ENCODE measurements around the gene CDKN1A. TPM values are rescaled to one million over a fixed set of nuclear protein-coding genes. Genes with fewer than 3 reads are reported as not detected.

Gene CDKN1A
- total RNA-seq, 4 donors from 2014 or later, result 47.3 to 613 (median 93.3) TPM

- Histone ChIP-seq H3K4me3 (no peak overlapping the region), H3K4me1 (peaks cover 7 to 8% (median 8%) of the 10 kb centered on the region in 4 donors), H3K9me3 (no peaks in the 10 kb centered on the region), H3K27ac (replicated peaks in 1 of 4) (no peak overlapping the region), H3K27me3 (no peaks in the 10 kb centered on the region), H3K36me3 (peaks cover 4 to 12% (median 6%) of the 10 kb centered on the region in 4 donors)
- DNase-seq (ENCODE audit: extremely low spot score), result no peak
- 90% methylated on average over 3 of the region's 3 CpGs for WGBS
- intact Hi-C loops (cut with DNase I), result no loop called here
- TF ChIP-seq CTCF (IDR thresholded peaks at IDR 0.05) (no peak), POLR2AphosphoS5 (IDR thresholded peaks at IDR 0.05) (no peak), POLR2A (IDR thresholded peaks at IDR 0.05; ENCODE audit: low read depth) (no peak), EP300 (IDR thresholded peaks at IDR 0.05) (no peak)
These were observed 13.7 kb downstream of the CDKN1A start for GRCh38 chr6:36692220-36692619.

DNA sequence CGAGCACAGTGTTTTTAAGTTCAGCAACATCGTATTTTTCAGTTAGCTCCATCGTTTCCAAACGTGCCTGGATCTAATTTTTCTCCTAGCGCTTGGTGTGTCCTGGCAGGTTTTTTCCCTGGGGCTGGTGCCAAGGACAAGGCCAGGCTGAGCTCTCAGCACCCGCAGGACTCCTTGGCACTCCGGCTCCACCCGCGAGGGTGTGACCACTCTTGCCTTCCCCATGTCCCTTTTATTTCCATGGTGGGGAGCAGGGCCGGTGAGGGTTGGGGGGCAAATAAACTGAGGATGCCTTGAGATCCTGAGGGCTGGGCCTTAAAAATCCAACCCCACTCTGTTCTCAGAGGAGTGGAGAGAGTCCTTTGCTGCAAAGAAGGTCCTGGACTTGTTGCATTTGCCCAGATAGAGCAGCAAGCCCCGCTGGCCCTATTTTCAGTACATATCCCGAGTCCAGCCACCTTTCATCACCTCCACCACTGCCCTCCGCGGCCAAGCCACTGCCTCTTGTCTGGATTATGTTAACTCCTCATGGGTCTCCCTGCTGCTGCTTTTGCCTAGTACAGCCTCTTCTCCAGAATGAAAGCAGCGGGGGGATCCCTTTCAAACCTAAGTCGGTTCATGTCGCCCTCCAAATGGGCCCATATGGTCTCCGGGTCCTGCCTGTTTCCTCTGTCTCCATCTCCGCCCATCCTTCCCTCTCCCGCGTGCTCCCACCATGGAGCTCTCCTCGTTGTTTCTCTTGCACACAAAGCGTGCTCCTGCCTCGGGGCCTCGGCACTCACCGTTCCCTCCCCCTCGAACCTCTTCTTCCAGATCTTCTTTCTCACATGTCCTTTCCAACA, 14.6 kb downstream of the CDKN1A start:
- Histone ChIP-seq H3K27ac (replicated peaks in 1 of 4) (no peak overlapping the region), H3K4me1 (peaks cover 7 to 8% (median 8%) of the 10 kb centered on the region in 4 donors), H3K4me3 (no peak overlapping the region), H3K27me3 (no peaks in the 10 kb centered on the region), H3K36me3 (peaks cover 0 to 3% (median 0%) of the 10 kb centered on the region in 4 donors), H3K9me3 (no peaks in the 10 kb centered on the region)
- 73% methylated on average over 24 of the region's 27 CpGs for WGBS
- intact Hi-C loops (cut with DNase I), result no loop called here
- no peak for DNase-seq (ENCODE audit: extremely low spot score)
- TF ChIP-seq POLR2A (IDR thresholded peaks at IDR 0.05; ENCODE audit: low read depth), result no peak
- no peak for TF ChIP-seq POLR2AphosphoS5 (IDR thresholded peaks at IDR 0.05)
- TF ChIP-seq CTCF (IDR thresholded peaks at IDR 0.05), result no peak
- no peak for TF ChIP-seq EP300 (IDR thresholded peaks at IDR 0.05)

GRCh38 chr6:36694616-36695015, 16.1 kb downstream of the CDKN1A start:
- DNase-seq (ENCODE audit: extremely low spot score), result no peak
- H3K27ac ChIP-seq (replicated peaks in 1 of 4), result no peak overlapping the region
- no peak for TF ChIP-seq CTCF (IDR thresholded peaks at IDR 0.05)
- no peak for TF ChIP-seq POLR2AphosphoS5 (IDR thresholded peaks at IDR 0.05)
- no peak for TF ChIP-seq POLR2A (IDR thresholded peaks at IDR 0.05; ENCODE audit: low read depth)
- TF ChIP-seq EP300 (IDR thresholded peaks at IDR 0.05), result no peak
- peaks cover 7 to 8% (median 8%) of the 10 kb centered on the region in 4 donors for H3K4me1 ChIP-seq
- no peaks in the 10 kb centered on the region for H3K9me3 ChIP-seq
- H3K36me3 ChIP-seq, result no peaks in the 10 kb centered on the region
- intact Hi-C loops (cut with DNase I), result no loop called here
- H3K27me3 ChIP-seq, result no peaks in the 10 kb centered on the region
- WGBS, result 96% methylated on average over 6 of the region's 6 CpGs
- no peak overlapping the region for H3K4me3 ChIP-seq

- Histone ChIP-seq H3K27ac (replicated peaks in 1 of 4) (no peak overlapping the region), H3K27me3 (no peaks in the 10 kb centered on the region), H3K4me1 (peaks cover 7 to 8% (median 8%) of the 10 kb centered on the region in 4 donors), H3K4me3 (no peak overlapping the region), H3K36me3 (no peaks in the 10 kb centered on the region), H3K9me3 (no peaks in the 10 kb centered on the region)
- no peak for TF ChIP-seq EP300 (IDR thresholded peaks at IDR 0.05)
- TF ChIP-seq POLR2AphosphoS5 (IDR thresholded peaks at IDR 0.05), result no peak
- TF ChIP-seq POLR2A (IDR thresholded peaks at IDR 0.05; ENCODE audit: low read depth), result no peak
- TF ChIP-seq CTCF (IDR thresholded peaks at IDR 0.05), result no peak
- no peak for DNase-seq (ENCODE audit: extremely low spot score)
- intact Hi-C loops (cut with DNase I), result no loop called here
- WGBS, result 85% methylated on average over 2 of the region's 2 CpGs
These were observed 16.9 kb downstream of the CDKN1A start for GRCh38 chr6:36695414-36695813.
